Measurements from ENCODE around the gene GABRB2.

GRCh38 chr5:161376034-161376433, 170.5 kb downstream of the GABRB2 start:
- TF ChIP-seq CTCF (IDR thresholded peaks at IDR 0.05; ENCODE audit: insufficient read depth, low read length), result no peak
- TF ChIP-seq POLR2AphosphoS5 (IDR thresholded peaks at IDR 0.05; ENCODE audit: low read depth), result no peak
- no peak for TF ChIP-seq REST (IDR thresholded peaks at IDR 0.05; ENCODE audit: insufficient replicate concordance, low read depth)
